Neural cell (in vitro differentiated cells): ENCODE data around the gene C16orf89.

Experiments used
- CTCF ChIP-seq: fragments of 450-650 bp; IDR thresholded peaks from 2 replicates; pipeline ENCODE4 v1.5.1; 2014; ENCODE audit warnings: antibody characterized with exemption, mild to moderate bottlenecking, moderate library complexity; ENCODE audit not compliant: poor library complexity, severe bottlenecking
- EP300 ChIP-seq: fragments of 450-650 bp; conservative IDR thresholded peaks from 2 replicates; pipeline ENCODE4 v1.6.1; 2014; ENCODE audit warnings: antibody characterized with exemption, mild to moderate bottlenecking, moderate library complexity; ENCODE audit not compliant: poor library complexity, severe bottlenecking
- EZH2 ChIP-seq: fragments of 200-600, 300-800 bp; shearing (Covaris generic), sonication (generic); IDR thresholded peaks from 2 replicates; pipeline ENCODE4 v1.6.1; 2014; ENCODE audit warnings: antibody characterized with exemption, low read length, borderline replicate concordance, mild to moderate bottlenecking; ENCODE audit not compliant: insufficient read depth, poor library complexity, severe bottlenecking
- POLR2AphosphoS5 ChIP-seq: IDR thresholded peaks from 2 replicates; pipeline ENCODE4 v1.6.1; 2012
- RAD21 ChIP-seq: fragments of 450-650 bp; conservative IDR thresholded peaks from 2 replicates; pipeline ENCODE4 v1.6.1; 2014; ENCODE audit warnings: antibody characterized with exemption, mild to moderate bottlenecking, moderate library complexity
- REST ChIP-seq: IDR thresholded peaks from 2 replicates; pipeline ENCODE4 v1.6.1; 2012; ENCODE audit warnings: borderline replicate concordance
- TAF1 ChIP-seq: IDR thresholded peaks from 2 replicates; pipeline ENCODE4 v1.6.1; 2012; ENCODE audit warnings: low read depth

DNA sequence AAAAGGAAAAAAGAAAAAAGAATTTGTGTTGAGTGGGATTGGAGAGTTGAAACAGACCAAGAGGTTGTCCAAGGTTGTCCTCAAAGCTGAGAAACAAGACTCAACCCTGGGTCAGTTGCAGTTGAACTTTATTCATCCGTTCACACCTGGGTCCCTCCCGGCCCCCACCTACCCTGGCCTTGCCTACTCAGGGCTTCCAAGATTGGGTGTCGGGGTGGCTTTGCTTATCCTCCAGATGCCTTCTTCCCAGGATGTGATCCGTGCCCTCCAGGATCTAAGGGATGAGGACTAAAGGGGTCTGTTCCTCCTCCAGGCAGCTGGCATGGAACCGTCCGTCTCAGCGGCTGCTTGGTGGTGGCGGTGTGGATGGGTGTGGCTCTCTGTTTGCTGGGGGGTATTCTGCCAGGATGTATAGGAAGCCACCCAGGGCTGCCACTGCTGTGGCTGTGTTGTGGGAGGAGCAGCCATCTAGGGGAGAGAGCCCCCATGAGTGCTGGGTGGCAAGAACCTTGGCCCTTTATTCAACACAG lies 21.7 kb downstream of the C16orf89 start:
- TF ChIP-seq REST (no peak), EZH2 (no peak), TAF1 (no peak), EP300 (no peak), CTCF (no peak), POLR2AphosphoS5 (no peak), RAD21 (no peak)
